ENCODE data around the gene RIPOR3. TPM values are rescaled to one million over a fixed set of nuclear protein-coding genes. Genes with fewer than 3 reads are reported as not detected.

The RIPOR3 gene
- polyA plus RNA-seq, 4 donors: 3.8 to 8.9 (median 5.7) TPM

- no peak for DNase-seq (ENCODE audit: low read depth in 4 of 4, low spot score in 3 of 4)
Measured at GRCh38 chr20:50562262-50562701, 129.1 kb downstream of the RIPOR3 start.

GRCh38 chr20:50561379-50562078 lies 129.8 kb downstream of the RIPOR3 start:
- no peak for DNase-seq (ENCODE audit: low read depth in 4 of 4, low spot score in 3 of 4)

DNA sequence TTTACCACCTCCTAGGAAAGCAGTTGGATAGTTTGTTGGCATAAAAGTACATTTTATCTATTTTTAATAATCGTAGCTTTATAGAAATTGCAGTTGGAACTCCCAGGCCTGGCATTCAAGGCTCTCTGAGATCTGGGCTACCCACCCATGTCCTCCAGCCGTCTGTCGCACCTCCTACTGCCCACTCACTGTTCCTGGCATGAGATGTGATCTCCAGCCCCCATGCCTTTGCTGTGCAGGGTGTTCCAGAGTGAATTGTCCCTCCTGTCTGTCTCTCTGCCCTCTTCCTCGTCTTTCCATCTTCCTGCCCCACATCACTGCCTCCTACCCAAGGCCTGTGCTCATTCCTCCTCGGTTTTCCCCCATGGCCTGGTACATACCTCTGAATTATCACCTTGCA lies 130.5 kb downstream of the RIPOR3 start:
- no peak for DNase-seq (ENCODE audit: low read depth in 4 of 4, low spot score in 3 of 4)

- no peak for DNase-seq (ENCODE audit: low read depth in 4 of 4, low spot score in 3 of 4)
Measured at GRCh38 chr20:50559856-50560638, 131.3 kb downstream of the RIPOR3 start.

DNA sequence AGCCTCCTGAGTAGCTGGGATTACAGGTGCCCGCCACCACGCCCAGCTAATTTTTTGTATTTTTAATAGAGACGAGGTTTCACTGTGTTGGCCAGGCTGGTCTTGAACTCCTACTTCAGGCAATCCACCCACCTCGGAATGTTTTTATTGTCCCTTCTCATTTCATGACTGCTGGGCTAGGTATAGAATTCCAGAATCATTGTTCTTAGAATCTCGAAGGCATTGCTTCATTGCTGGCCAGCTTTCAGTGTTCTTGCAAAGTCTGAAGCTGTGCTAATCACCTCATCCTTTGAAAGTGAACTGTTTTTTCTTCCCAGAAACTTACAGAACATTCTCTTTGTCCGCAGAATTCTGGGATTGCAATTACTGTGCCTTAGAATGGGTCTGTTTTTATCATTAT lies 132.2 kb downstream of the RIPOR3 start:
- DNase-seq (ENCODE audit: low read depth in 4 of 4, low spot score in 3 of 4): no peak

- no peak for DNase-seq (ENCODE audit: low read depth in 4 of 4, low spot score in 3 of 4)
Measured at GRCh38 chr20:50558483-50558925, 132.8 kb downstream of the RIPOR3 start.

- DNase-seq (ENCODE audit: low read depth in 4 of 4, low spot score in 3 of 4): no peak
Measured at GRCh38 chr20:50557549-50558134, 133.7 kb downstream of the RIPOR3 start.

DNA sequence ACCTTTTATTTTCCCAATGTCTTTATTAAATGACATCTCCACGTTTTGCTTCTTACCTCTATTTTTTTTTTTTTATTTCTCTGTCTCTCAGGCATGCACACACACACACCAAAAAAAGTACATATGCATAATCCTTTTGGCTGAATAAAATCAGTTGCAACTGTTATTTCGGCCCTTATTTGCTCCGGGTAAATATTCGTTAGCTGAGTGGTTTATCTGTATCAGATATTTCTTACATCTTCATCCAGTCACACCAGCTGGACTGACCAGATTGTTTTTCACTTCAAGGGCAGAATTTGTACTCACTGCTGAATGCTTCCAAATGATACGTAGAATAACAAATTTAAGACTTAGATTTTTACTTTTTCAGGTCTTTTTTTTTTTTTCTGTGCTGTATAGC lies 135.7 kb downstream of the RIPOR3 start:
- DNase-seq (ENCODE audit: low read depth in 4 of 4, low spot score in 3 of 4): no peak

DNA sequence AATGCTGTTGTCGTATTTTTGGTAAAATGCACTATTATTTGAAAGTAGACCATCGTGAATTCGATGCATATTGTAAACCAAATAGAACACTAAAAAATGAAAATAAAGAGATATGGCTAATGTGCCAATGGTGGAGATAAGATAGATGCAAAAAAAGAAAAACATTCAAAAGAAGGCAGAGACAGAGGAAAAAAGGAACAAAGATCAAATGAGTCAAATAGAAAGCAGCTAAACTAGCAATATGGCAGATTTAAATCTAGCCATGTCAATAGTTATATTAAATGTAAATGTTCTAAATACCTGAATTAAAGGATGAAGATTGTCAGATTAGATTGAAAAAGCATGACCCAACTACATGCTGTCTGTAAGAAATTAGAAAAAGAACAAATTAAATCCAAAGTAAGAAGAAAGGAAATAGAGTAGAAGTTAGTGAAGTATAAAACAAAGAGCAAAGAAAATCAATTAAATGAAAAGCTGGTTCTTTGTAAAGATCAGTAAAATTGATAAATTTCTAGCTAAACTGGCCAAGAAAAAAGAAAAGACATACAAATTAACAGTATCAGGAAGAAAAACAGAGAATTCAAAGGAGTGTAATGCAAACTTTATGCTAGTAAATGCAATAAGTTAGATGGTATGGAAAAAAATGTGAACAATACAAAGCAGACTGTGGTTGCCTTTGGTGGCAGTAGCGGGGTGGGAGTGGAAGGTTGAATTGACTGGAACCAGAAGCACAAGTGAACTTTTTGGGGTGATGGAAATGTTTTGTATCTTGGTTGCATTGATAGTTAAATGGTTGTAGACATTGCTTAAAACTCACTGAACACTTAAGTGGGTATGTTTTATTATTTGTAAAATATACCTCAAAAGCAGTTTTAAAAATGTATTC lies 136.4 kb downstream of the RIPOR3 start:
- no peak for DNase-seq (ENCODE audit: low read depth in 4 of 4, low spot score in 3 of 4)

DNA sequence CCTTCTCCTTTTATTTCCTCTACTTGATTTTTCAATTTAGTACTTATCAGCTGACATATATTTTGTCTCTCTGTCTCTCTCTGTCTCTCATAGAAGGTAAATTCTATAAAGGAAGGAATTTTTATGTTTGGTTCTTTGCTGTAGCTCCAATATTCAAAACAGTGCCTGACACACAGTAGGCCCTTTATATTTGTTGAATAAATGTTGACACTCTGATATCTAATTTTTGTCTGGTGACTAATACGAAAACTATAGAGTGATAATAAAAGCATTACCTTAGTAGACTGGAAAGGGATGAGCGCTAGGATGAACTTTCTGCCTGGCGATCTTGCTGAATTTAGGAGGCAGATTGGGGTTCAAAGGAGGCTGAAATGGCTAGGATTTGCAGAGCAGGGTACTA lies 138.4 kb downstream of the RIPOR3 start:
- DNase-seq (ENCODE audit: low read depth in 4 of 4, low spot score in 3 of 4): no peak

- no peak for DNase-seq (ENCODE audit: low read depth in 4 of 4, low spot score in 3 of 4)
Measured at GRCh38 chr20:50551288-50551687, 140.1 kb downstream of the RIPOR3 start.

- DNase-seq (ENCODE audit: low read depth in 4 of 4, low spot score in 3 of 4): no peak
Measured at GRCh38 chr20:50550531-50550930, 140.8 kb downstream of the RIPOR3 start.

DNA sequence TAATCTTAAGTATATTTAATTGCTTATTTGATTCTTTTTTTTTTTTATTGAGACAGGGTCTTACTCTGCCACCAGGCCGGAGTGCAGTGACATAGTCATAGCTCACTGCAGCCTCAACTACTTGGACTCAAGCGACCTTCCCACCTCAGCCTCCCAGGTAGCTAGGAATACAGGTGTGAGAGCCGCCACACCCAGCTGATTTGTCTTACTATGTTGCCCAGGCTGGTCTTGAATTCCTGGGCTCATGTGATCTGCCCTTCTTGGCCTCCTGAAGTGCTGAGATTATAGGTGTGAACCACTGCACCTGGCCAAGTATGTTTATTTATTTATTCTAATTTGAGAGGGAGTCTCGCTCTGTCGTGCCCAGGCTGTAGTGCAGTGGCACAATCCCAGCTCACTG lies 142.9 kb downstream of the RIPOR3 start:
- DNase-seq (ENCODE audit: low read depth in 4 of 4, low spot score in 3 of 4): no peak

DNA sequence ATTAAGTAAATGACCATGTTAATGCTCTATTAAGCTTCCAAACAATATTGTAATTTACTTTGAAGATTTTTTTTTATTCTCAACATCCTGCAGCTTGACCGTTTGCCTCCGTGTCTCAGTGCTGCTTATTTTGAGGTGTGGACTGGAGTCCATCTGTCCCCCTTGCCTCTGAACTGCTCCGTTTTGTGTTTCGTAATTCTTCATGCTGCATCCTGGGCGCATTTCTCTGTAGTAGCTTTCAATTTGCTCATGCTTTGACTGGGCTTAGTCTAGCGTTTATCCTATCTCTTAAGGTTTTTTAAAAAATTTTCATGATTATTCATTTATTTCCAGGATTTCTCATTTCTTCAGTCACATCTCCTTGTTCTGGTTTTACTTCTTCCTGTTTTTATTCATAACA lies 143.4 kb downstream of the RIPOR3 start:
- DNase-seq (ENCODE audit: low read depth in 4 of 4, low spot score in 3 of 4): no peak

GRCh38 chr20:50546729-50547314 lies 144.5 kb downstream of the RIPOR3 start:
- DNase-seq (ENCODE audit: low read depth in 4 of 4, low spot score in 3 of 4): no peak

- no peak for DNase-seq (ENCODE audit: low read depth in 4 of 4, low spot score in 3 of 4)
Measured at GRCh38 chr20:50545126-50545525, 146.2 kb downstream of the RIPOR3 start.

GRCh38 chr20:50543326-50543725 lies 148.0 kb downstream of the RIPOR3 start:
- DNase-seq (ENCODE audit: low read depth in 4 of 4, low spot score in 3 of 4): no peak

- DNase-seq (ENCODE audit: low read depth in 4 of 4, low spot score in 3 of 4): no peak
Measured at GRCh38 chr20:50541606-50542041, 149.7 kb downstream of the RIPOR3 start.

DNA sequence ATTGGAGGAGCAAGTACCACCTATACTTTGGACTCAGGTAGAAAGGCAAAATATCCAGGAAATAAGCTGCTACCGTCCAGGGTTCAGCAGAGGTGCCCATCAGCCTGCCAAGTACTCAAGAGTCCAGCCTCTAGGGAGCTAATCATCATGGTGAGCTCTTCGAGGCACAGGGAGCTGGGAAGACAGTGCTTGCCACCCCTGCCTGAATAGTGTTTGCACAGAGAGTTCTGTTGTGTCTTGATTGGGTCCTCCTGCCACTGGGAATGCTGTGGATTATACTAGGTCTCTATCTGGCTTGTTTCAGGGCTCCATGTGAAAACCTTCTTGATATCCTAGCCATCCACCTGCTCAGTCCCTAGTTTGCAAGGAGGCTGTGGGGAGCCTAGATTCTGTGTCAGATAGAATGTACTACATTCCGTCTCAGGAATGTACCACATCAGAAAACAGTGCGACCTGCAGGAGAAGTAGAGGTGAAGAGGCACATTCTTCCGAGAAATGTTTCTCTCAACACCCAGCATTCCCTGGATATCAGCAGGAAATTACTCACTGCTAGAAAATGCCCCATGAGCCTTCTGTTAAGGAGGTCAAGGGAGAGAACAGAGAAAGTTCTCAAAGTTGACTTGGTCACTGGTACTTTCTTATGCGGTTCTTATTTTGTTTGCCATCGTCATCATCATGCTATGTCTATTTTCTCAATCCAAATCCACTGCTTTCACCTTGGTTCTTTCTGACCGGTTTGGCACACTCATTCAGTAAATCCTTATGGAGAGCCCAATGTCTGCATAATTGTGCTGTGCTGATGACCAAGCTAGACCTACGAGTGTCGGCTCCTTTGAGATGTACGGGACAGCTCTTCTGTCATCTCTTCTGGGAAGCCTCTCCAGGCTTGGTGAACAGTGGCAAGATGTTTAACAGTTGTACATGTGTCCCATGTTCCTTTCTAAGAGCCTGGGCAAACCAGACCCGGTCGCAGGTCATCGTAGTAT lies 150.4 kb downstream of the RIPOR3 start:
- DNase-seq (ENCODE audit: low read depth in 4 of 4, low spot score in 3 of 4): no peak

All from left renal pelvis (tissue), 4 donors.